ENCODE results near the gene TP53. TPM values are rescaled to one million over a fixed set of nuclear protein-coding genes. Genes with fewer than 3 reads are reported as not detected.

The TP53 gene
- total and polyA plus RNA-seq, 9 of the 15 experiments (the other 6 are each of a cell fraction or from before 2014, with no cell fraction given), result 2.8 to 14.0 (median 7.1) TPM

- TF ChIP-seq ATF6 (CRISPR knock-in tag; IDR thresholded peaks at IDR 0.05) (0 out of 2 replicates have a peak, but pooled peaks have one; percentile 72), JUND (IDR thresholded peaks at IDR 0.05; ENCODE audit: borderline replicate concordance, low read depth, low read length) (peak; percentile 94), JUND (tag; IDR thresholded peaks at IDR 0.05; ENCODE audit: borderline replicate concordance, low read depth, low read length) (no peak), ARHGAP35 (IDR thresholded peaks at IDR 0.05; ENCODE audit: partially characterized antibody) (no peak), ZNF217 (CRISPR knock-in tag; IDR thresholded peaks at IDR 0.05) (no peak), ZEB2 (IDR thresholded peaks at IDR 0.05) (0 out of 2 replicates have a peak, but pooled peaks have one; percentile 51), NCOR1 (IDR thresholded peaks at IDR 0.05) (no peak), HNRNPLL (IDR thresholded peaks at IDR 0.05; ENCODE audit: low read depth, low read length, poor library complexity, severe bottlenecking) (peak; percentile 8), ATF4 (CRISPR knock-in tag; IDR thresholded peaks at IDR 0.05) (peak; percentile 78), L3MBTL2 (IDR thresholded peaks at IDR 0.05) (no peak; the same call in 1 of the 2 replicates), RB1 (IDR thresholded peaks at IDR 0.05; ENCODE audit: low read depth) (0 out of 2 replicates have a peak, but pooled peaks have one; percentile 10), SPI1 (IDR thresholded peaks at IDR 0.05; ENCODE audit: borderline replicate concordance, low read depth, low read length) (0 out of 2 replicates have a peak, but pooled peaks have one; percentile 30), TAF9B (IDR thresholded peaks at IDR 0.05; ENCODE audit: partially characterized antibody) (peak; percentile 72), ELF1 (tag; IDR thresholded peaks at IDR 0.05) (peak; percentile 87), ZNF277 (CRISPR knock-in tag; IDR thresholded peaks at IDR 0.05; ENCODE audit: borderline replicate concordance) (no peak), FOXO4 (CRISPR knock-in tag; IDR thresholded peaks at IDR 0.05) (0 out of 2 replicates have a peak, but pooled peaks have one; percentile 33), ZNF644 (tag; IDR thresholded peaks at IDR 0.05; ENCODE audit: low read depth) (no peak), MXD1 (CRISPR knock-in tag; IDR thresholded peaks at IDR 0.05; ENCODE audit: borderline replicate concordance, poor library complexity, severe bottlenecking) (no peak), CXXC5 (CRISPR knock-in tag; IDR thresholded peaks at IDR 0.05) (no peak), POLR2H (tag; IDR thresholded peaks at IDR 0.05; ENCODE audit: low read depth) (peak; percentile 78; the same call in 1 of the 2 replicates)
Observed at GRCh38 chr17:7686222-7687071, 843 bp downstream of the TP53 start (continued).
